ENCODE data around the gene PLAAT2. TPM values are rescaled to one million over a fixed set of nuclear protein-coding genes. Genes with fewer than 3 reads are reported as not detected.

Gene PLAAT2
- total and polyA plus RNA-seq, 2 of the 13 experiments (the other 11 are each of a cell fraction or from before 2014, with no cell fraction given) = 0.22 TPM; not detected in 1

DNA sequence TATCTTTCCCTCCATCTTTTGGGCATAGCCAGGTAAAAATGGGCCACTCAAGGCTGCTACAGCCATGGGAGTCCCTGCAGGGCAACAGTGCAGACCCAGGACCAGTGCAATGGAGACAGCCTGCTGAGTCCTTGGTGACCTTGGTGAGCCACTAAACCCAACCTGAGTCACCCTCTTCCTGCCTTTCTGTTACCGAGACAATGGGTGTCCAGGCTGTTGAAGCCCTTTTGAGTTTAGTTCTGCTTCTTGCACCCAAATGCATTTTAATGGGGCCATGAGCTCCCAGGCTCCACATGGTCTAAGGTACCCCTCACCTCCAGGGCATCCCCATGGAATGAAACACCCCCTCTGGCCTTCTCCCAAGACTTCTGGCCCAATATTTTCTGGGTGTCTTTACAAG is 27.4 kb downstream of the PLAAT2 start:
- H3K27me3 ChIP-seq (ENCODE audit: control insufficient read depth in 1 of 2, insufficient read depth in 2 of 2, low read length in 2 of 2) = peaks cover 0 to 17% of the 10 kb centered on the region in 2 experiments; a peak in 1 of 5 replicates
- H3K4me3 ChIP-seq (replicated peaks in 1 of 3; ENCODE audit: insufficient read depth in 1 of 3, low read depth in 2 of 3, low read length in 3 of 3) = no peak overlapping the region
- H3K36me3 ChIP-seq (replicated peaks in 1 of 2; ENCODE audit: control insufficient read depth in 1 of 2, insufficient read depth in 2 of 2, low read length in 2 of 2) = no peaks in the 10 kb centered on the region
- in situ Hi-C loops (cut with HindIII; ENCODE audit: extremely low pct_ligation_motif_present, low pct_unique_long_range_greater_than_20kb) = no loop called here
- ATAC-seq (no peak), DNase-seq (ENCODE audit: low spot score) (no peak), FAIRE-seq (no peak)
- TF ChIP-seq, protein P1, sequence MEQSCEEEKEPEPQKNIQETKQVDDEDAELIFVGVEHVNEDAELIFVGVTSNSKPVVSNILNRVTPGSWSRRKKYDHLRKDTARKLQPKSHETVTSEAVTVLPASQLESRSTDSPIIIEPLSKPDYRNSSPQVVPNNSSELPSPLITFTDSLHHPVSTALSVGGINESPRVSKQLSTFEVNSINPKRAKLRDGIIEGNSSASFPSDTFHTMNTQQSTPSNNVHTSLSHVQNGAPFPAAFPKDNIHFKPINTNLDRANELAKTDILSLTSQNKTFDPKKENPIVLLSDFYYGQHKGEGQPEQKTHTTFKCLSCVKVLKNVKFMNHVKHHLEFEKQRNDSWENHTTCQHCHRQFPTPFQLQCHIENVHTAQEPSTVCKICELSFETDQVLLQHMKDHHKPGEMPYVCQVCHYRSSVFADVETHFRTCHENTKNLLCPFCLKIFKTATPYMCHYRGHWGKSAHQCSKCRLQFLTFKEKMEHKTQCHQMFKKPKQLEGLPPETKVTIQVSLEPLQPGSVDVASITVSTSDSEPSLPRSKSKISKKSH (CRISPR knock-in tag; IDR thresholded peaks at IDR 0.05; ENCODE audit: borderline replicate concordance) = no peak
- TF ChIP-seq LCORL (IDR thresholded peaks at IDR 0.05) = no peak
- TF ChIP-seq LCORL (CRISPR knock-in tag; IDR thresholded peaks at IDR 0.05) = no peak
- TF ChIP-seq AKAP8 (CRISPR knock-in tag; IDR thresholded peaks at IDR 0.05) = no peak
- TF ChIP-seq, protein P2, sequence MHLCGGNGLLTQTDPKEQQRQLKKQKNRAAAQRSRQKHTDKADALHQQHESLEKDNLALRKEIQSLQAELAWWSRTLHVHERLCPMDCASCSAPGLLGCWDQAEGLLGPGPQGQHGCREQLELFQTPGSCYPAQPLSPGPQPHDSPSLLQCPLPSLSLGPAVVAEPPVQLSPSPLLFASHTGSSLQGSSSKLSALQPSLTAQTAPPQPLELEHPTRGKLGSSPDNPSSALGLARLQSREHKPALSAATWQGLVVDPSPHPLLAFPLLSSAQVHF (CRISPR knock-in tag; IDR thresholded peaks at IDR 0.05) = no peak
- no peak for TF ChIP-seq FOXA3 (CRISPR knock-in tag; IDR thresholded peaks at IDR 0.05)
- H2AFZ ChIP-seq (ENCODE audit: low read length) = no peak overlapping the region
- no peak overlapping the region for H3K27ac ChIP-seq (ENCODE audit: extremely low read length, insufficient read depth, low read length)
- 57% methylated on average over 1 of the region's 1 CpG for whole genome bisulfite sequencing (ENCODE audit: low lambda C conversion rate)
- no TSS peak for BruUV-seq (replicated peaks)
- peaks cover 26% of the 10 kb centered on the region for H3K4me1 ChIP-seq (ENCODE audit: insufficient read depth, low read length)
- ChIA-PET CTCF (ENCODE audit: low intra/inter-chr PET ratio, low total read pairs) (no interaction called here), POLR2A (no interaction called here)
- H3K4me2 ChIP-seq (ENCODE audit: low read depth, low read length) = no peak overlapping the region
- no peaks in the 10 kb centered on the region for H4K20me1 ChIP-seq (ENCODE audit: insufficient read depth, low read length)
- H3K79me2 ChIP-seq (ENCODE audit: insufficient read depth, low read length) = no peaks in the 10 kb centered on the region
- no peaks in the 10 kb centered on the region for H3K9me3 ChIP-seq (ENCODE audit: low read length)
- intact Hi-C loops (cut with micrococcal nuclease; ENCODE audit: unreplicated experiment) = no loop called here
- H3K9ac ChIP-seq (ENCODE audit: insufficient read depth, low read depth, low read length) = no peak overlapping the region

DNA sequence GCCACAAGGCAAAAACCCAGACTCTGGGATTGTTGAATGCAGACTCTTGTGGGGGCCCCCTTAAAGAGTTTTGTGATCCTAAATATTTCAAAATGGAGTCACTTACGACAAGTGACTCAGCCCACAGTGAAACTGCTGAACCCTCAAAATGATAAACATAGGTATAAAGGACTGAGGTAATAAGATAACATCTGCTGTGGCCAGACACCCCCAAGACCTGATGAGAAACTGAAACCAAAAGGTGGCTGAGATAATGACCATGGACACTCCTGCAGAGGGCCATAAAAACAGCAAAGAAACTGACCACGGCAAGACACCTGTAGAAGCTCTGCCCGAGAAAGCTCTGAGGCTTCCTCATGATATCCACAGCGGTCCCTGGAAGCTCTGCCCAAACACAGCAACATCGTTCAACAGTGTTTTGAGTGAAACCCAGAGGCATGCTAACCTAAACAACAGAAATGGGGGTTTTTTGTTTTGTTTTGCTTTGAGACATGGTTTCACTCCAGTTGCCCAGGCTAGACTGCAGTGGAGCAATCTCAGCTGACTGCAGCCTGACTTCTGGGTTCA is 28.2 kb downstream of the PLAAT2 start:
- Histone ChIP-seq H3K4me3 (replicated peaks in 1 of 3; ENCODE audit: insufficient read depth in 1 of 3, low read depth in 2 of 3, low read length in 3 of 3) (no peak overlapping the region), H2AFZ (ENCODE audit: low read length) (no peak overlapping the region), H3K4me2 (ENCODE audit: low read depth, low read length) (peak overlapping the region; percentile 49; the same call in 1 of the 2 replicates), H3K4me1 (ENCODE audit: insufficient read depth, low read length) (peaks cover 26% of the 10 kb centered on the region), H3K9ac (ENCODE audit: insufficient read depth, low read depth, low read length) (no peak overlapping the region), H4K20me1 (ENCODE audit: insufficient read depth, low read length) (no peaks in the 10 kb centered on the region), H3K27me3 (ENCODE audit: control insufficient read depth in 1 of 2, insufficient read depth in 2 of 2, low read length in 2 of 2) (0 out of 5 replicates have a peak, but pooled peaks cover 0 to 17% of the 10 kb centered on the region in 2 experiments), H3K9me3 (ENCODE audit: low read length) (no peaks in the 10 kb centered on the region), H3K27ac (ENCODE audit: extremely low read length, insufficient read depth, low read length) (no peak overlapping the region), H3K36me3 (replicated peaks in 1 of 2; ENCODE audit: control insufficient read depth in 1 of 2, insufficient read depth in 2 of 2, low read length in 2 of 2) (no peaks in the 10 kb centered on the region), H3K79me2 (ENCODE audit: insufficient read depth, low read length) (no peaks in the 10 kb centered on the region)
- in situ Hi-C loops (cut with HindIII; ENCODE audit: extremely low pct_ligation_motif_present, low pct_unique_long_range_greater_than_20kb) = no loop called here
- no TSS peak for BruUV-seq (replicated peaks)
- ChIA-PET POLR2A (no interaction called here), CTCF (ENCODE audit: low intra/inter-chr PET ratio, low total read pairs) (no interaction called here)
- no peak for DNase-seq (ENCODE audit: low spot score)
- 30% methylated on average over 5 of the region's 5 CpGs for WGBS (ENCODE audit: low lambda C conversion rate)
- intact Hi-C loops (cut with micrococcal nuclease; ENCODE audit: unreplicated experiment) = no loop called here
- FAIRE-seq = no peak
- ATAC-seq = no peak
- TF ChIP-seq SRY (CRISPR knock-in tag; IDR thresholded peaks at IDR 0.05) = no peak
- no peak for TF ChIP-seq ZNF772 (CRISPR knock-in tag; IDR thresholded peaks at IDR 0.05)
- no peak for TF ChIP-seq ZNF629 (CRISPR knock-in tag; conservative IDR thresholded peaks at IDR 0.05)
- TF ChIP-seq RFXANK (CRISPR knock-in tag; IDR thresholded peaks at IDR 0.05) = no peak
- TF ChIP-seq, protein P3, sequence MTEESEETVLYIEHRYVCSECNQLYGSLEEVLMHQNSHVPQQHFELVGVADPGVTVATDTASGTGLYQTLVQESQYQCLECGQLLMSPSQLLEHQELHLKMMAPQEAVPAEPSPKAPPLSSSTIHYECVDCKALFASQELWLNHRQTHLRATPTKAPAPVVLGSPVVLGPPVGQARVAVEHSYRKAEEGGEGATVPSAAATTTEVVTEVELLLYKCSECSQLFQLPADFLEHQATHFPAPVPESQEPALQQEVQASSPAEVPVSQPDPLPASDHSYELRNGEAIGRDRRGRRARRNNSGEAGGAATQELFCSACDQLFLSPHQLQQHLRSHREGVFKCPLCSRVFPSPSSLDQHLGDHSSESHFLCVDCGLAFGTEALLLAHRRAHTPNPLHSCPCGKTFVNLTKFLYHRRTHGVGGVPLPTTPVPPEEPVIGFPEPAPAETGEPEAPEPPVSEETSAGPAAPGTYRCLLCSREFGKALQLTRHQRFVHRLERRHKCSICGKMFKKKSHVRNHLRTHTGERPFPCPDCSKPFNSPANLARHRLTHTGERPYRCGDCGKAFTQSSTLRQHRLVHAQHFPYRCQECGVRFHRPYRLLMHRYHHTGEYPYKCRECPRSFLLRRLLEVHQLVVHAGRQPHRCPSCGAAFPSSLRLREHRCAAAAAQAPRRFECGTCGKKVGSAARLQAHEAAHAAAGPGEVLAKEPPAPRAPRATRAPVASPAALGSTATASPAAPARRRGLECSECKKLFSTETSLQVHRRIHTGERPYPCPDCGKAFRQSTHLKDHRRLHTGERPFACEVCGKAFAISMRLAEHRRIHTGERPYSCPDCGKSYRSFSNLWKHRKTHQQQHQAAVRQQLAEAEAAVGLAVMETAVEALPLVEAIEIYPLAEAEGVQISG (CRISPR knock-in tag; IDR thresholded peaks at IDR 0.05) = no peak
- no peak for TF ChIP-seq SCMH1 (CRISPR knock-in tag; IDR thresholded peaks at IDR 0.05; ENCODE audit: borderline replicate concordance)
